GM18499 (cell line): ENCODE data around the gene C17orf75.
A peak's percentile ranks its signal among the peaks of the same experiment; 100 is the strongest.
"Not testable (repeated sequence)": the region's sequence is repeated elsewhere in the genome, so short reads cannot be mapped to it uniquely, and the experiment has no call there.

ENCODE experiments used
- ATAC-seq: cut with Tn5 transposase; IDR thresholded peaks from one replicate; pipeline ENCODE4 v1.9.1; 2021; ENCODE audit warnings: moderate number of reproducible peaks; ENCODE audit not compliant: insufficient read depth, unreplicated experiment

Gene C17orf75

GRCh38 chr17:32341857-32342602 is at the start of gene C17orf75:
Gene C17orf75 (minus strand): TSS chr17:32342173. CDS start chr17:32342139, 34 bp downstream.
- ATAC-seq, result peak; percentile 59

DNA sequence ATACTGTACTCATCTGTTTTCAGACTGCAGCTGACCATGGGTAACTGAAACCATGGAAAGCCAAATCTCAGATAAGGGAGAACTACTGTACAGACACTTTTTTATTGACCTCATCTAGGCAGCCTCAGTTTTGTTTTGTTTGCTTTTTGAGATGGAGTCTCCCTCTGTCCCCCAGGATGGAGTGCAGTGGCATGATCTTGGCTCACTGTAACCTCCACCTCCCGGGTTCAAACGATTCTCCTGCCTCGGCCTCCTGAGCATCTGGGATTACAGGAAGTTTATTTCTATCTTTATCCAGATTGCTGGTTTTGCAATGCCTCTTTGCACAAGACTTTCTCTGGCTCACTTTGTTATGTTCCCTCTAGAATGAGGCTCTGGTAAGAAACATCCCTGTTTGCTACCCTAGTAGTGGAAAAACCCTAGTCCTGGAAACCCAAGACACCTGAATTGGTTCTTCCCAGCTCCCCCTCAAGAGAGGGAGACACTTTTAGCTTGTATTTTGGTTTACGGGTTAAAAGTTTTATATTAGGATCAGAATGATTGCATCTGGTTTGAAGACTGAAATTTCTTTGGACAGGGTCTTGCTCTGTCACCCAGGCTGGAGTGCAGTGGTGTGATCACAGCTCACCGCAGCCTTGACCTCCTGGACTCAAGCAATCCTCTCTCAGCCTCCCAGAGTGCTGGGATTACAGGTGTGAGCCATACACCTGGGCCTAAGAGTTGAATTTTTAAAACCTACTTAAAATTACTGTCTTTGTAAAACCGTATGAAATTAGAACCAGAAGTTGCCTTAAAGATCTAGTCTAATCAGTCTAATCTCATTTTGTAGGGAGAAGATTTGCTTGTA is 46.9 kb upstream of the C17orf75 start:
- no peak for ATAC-seq

DNA sequence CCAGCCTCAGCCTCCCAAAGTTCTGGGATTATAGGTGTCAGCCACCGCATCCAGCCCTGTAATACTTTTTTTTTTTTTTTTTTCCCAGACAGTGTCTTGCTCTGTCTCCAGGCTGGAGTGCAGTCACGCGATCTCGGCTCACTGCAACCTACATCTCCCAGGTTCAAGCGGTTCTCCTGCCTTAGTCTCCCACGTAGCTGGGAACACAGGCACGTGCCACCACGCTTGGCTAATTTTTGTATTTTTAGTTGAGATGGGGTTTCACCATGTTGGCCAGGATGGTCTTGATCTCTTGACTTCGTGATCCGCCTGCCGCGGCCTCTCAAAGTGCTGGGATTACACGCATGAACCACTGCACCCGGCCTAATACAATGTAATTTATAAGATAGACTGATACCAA is 46.2 kb upstream of the C17orf75 start:
- ATAC-seq, result not testable (repeated sequence)

DNA sequence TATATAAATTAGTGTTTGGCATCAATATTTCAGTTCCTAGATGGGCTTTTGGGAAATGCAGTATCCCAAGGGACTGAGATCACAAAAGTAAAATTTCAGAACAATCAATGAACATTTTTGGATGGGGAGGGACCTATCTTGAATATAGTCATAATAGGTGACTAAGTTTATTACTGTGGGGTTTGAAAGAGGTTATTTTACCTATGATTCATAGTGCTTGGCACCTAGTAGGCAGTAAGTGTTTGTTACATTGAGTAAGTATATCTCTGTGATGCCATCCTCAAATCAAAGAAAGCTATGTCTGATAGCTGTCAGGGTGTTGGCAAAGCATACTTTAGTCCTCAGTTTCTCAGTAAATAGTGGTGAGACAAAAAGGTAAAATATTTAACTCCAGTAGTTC is 44.9 kb upstream of the C17orf75 start:
- no peak for ATAC-seq

GRCh38 chr17:32385971-32386370 is 44.0 kb upstream of the C17orf75 start:
- ATAC-seq, result no peak

DNA sequence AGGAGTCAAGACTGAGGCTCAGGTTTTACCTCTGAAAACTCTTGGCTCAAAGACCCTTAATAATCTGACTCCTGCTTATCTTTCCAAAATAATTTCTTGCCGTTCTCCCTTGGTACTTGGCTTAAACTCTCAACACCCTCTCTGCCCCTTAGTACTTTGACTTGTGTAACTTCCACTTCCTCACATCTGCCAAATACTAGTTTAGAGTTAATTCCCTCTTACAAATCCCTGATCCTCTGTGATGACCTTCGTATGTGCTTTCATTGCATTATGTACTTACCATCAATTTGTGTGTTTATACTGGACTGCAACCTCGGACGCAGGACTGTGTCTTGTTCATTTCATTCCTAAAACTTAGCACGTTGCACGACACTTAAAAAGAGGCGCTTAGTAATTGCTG is 43.1 kb upstream of the C17orf75 start:
- ATAC-seq, result no peak

DNA sequence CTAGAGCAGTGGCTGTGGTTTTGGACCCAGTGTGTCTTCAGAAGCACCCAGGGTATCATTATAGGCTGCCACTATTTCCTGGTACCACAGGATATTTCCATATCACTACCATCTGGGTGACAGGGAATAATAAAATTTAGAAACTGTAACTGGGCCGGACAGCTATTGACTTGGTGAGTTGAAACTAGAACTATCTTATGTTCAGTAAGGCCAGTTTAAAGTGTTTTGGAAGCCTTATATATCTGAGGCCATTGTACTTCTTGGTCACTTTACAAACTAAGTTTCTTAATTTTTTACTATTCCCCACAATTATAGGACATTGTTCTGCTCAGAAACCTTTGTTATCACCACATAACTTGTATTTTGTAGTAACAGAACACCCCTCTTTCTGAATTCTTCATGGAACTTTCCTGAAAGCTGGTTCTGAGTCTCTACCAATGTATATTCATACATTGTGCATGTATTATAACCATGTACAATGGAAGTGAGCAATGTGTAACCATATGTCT is 42.0 kb upstream of the C17orf75 start:
- ATAC-seq, result no peak

DNA sequence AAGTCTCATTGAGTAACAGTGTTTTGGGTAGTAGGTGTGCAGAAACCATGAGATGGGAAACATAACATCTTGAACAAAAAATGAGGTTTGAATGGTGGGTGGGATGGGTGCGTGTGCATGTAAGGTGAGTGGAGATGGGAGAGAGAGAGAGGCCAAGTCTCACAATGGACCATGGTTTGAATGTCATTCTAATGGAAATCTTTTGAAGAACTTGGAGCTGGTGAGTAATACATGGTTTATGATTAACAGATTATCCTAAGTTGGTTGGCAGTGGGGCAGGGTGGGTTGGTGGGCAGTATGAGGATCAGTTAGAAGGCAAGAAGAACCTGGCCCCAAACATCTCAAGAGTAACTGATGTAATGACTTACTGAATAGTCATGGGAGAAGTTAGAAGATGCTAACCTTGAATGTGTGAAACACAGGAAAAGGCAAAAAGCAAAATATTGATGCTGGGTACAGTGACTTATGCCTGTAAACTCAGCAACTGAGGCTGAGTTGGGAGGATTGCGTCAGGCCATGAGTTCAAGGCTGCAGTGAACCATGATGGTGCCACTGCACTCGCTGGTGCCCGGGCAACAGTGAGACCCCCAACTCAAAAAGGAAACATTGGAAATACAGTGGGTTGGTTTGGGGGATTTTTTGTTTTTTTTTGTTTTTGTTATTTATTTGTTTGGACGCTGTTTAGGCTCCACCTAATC is 40.7 kb upstream of the C17orf75 start:
- ATAC-seq, result no peak

- no peak for ATAC-seq
Observed at GRCh38 chr17:32370426-32370825, 28.5 kb upstream of the C17orf75 start.

DNA sequence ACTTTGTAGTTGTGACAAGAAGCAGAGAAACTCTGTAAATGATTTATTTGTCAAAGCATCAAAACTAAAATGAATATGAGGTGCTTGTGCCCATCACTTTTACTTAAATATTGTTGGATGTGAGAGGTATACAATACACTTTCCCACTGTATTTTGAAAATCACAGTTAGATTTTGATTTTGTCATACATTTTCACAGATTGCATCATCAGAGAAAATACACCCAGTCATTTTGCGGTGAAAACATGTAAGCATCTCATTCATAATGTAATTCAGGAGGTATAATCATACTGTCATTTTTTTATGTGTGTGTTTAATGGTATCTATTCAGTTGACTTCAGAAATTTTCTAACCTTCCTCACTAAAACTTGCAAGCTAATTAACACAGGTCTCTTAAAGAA is 19.3 kb upstream of the C17orf75 start:
- no peak for ATAC-seq

- ATAC-seq, result no peak
Observed at GRCh38 chr17:32357615-32358014, 15.6 kb upstream of the C17orf75 start.

GRCh38 chr17:32356750-32357149 is 14.8 kb upstream of the C17orf75 start:
- no peak for ATAC-seq

DNA sequence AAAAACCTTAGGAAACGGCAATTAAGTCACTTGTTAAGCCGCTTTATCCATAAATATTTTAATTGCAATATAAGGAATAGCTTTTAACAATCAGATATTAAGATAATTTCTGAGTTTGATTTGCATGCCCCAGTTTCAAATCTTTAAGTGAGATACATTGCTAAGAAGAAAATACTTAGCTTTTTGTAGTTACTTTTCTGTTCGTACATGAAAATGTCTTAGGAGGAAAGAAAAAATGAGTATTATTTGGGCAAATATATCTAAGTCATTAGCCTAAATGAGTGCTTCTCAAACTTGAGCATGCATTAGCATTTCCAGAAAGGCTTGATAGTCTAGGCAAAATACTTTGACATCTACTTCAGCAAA is 14.4 kb upstream of the C17orf75 start:
- no peak for ATAC-seq

GRCh38 chr17:32355649-32356377 is 13.8 kb upstream of the C17orf75 start:
- no peak for ATAC-seq

GRCh38 chr17:32352734-32353133 is 10.8 kb upstream of the C17orf75 start:
- not testable (repeated sequence) for ATAC-seq

DNA sequence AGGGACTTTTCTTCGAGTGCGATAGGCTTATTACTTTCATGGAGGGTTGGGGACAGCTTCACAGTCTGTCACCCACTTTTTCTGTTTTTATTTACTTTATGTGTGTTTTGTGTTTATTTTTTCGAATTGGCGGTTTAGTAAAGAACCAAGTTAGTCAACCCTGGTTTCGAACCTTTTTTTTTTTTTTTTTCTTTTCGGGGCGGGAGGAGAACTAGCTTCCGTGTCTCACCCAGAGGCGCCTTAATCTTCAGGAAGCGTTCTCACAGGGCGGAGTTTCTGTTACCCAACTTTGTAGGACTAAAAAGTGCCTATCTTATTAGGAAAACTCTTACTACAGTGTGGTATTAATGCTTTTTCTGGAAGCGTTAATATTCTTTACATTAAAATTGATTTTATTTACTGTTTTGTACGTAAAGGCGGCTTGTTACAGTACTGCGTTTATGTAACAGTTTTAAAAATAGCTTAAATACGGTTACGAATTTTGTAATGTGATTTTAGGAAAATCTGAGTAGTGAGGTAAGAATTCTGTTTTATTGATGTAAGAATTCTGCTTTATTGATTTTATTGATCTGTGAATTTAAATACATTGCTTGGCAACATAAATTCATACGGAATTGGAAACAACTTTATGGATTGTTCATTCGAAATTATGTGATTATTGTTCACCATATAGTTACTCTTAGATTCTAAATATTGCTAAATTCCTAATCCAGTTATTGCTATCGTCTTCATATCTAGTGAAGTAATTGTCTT is 8.9 kb upstream of the C17orf75 start:
- ATAC-seq, result peak; percentile 20

- ATAC-seq, result peak; percentile 86
Observed at GRCh38 chr17:32349854-32350665, 8.1 kb upstream of the C17orf75 start, which contains the start of gene ZNF207. Gene ZNF207 (plus strand): TSS chr17:32350157. CDS start chr17:32350286, 129 bp downstream.

GRCh38 chr17:32349503-32349853 is 7.5 kb upstream of the C17orf75 start:
- no peak for ATAC-seq

- no peak for ATAC-seq
Observed at GRCh38 chr17:32348483-32348800, 6.5 kb upstream of the C17orf75 start.
